ENCODE data around the gene COX18.

GRCh38 chr4:73075832-73076231 is 6.3 kb upstream of the COX18 start:
- no peak for TF ChIP-seq PATZ1 (CRISPR knock-in tag; IDR thresholded peaks at IDR 0.05; ENCODE audit: borderline replicate concordance)
- TF ChIP-seq CREB5 (CRISPR knock-in tag; IDR thresholded peaks at IDR 0.05; ENCODE audit: low read depth), result no peak
- TF ChIP-seq ESRRG (CRISPR knock-in tag; IDR thresholded peaks at IDR 0.05), result no peak
- no peak for TF ChIP-seq ARNTL (CRISPR knock-in tag; IDR thresholded peaks at IDR 0.05; ENCODE audit: borderline replicate concordance, low read depth)
- TF ChIP-seq ZNF8 (CRISPR knock-in tag; IDR thresholded peaks at IDR 0.05), result no peak
- no peak for TF ChIP-seq TSHZ2 (CRISPR knock-in tag; IDR thresholded peaks at IDR 0.05)
- no peak for TF ChIP-seq TOX (CRISPR knock-in tag; IDR thresholded peaks at IDR 0.05; ENCODE audit: borderline replicate concordance)
- no peak for TF ChIP-seq ZC3H10 (CRISPR knock-in tag; IDR thresholded peaks at IDR 0.05)
- TF ChIP-seq CSDC2 (CRISPR knock-in tag; IDR thresholded peaks at IDR 0.05), result no peak
- no peak for TF ChIP-seq RARB (CRISPR knock-in tag; IDR thresholded peaks at IDR 0.05)

All from SK-N-SH treated with all-trans-retinoic acid at 6 μM for 48 hours (cell line).